Retinal pigment epithelial cell (primary cell): ENCODE data around the gene ECEL1.

Experiments used
- DNase-seq: peaks from one replicate; pipeline ENCODE4 v3.0.0-alpha.2; 2010; ENCODE audit warnings: low read depth
- H3K4me3 ChIP-seq: 2 replicates; pipeline ENCODE4 v1.5.1; 2011; ENCODE audit warnings: mild to moderate bottlenecking, low read length, control low read depth, moderate library complexity
- CTCF ChIP-seq: conservative IDR thresholded peaks from 2 replicates; pipeline ENCODE4 v1.5.1; 2011; ENCODE audit warnings: low read depth, low read length, control low read depth, inconsistent platforms

The ECEL1 gene

DNA sequence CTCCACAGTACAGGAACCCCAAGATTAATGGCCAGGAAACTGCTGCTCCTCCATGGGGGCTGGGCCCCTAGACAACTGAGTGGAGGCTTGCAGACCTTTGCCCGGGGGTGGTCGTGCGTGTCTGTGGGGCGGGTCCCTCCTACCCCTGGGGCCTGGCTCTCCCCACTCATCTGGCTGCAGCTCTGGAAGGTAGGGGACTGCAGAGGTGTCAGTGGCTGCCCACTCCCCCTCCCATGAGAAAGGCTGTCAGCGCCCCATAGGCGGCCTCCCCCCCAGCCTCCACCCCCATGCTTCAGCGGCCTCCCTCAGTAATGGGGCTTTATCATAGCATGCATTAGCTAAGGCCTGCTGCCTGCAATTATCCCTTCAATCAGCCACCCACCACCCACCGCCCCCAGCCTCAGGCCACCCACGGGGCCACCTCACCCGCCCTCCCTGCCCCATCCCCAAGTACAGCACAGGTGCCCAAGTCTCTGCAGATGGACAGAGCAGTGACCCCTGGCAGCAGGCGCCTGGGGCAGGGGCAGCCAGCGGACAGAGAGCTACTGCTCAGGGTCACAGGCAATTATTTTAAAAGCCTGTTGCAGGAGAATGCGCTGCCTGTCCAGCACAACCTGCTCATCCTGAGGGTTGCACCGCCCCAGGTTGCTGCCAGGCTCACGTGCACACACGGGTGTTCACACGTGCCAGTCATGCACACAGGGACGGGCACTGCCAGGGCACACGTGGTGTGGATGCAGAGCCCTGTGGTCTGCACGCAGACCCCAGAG is 9.1 kb upstream of the ECEL1 start:
- no peak overlapping the region for H3K4me3 ChIP-seq
- no peak for TF ChIP-seq CTCF
- no peak for DNase-seq

GRCh38 chr2:232495292-232495691 is 7.7 kb upstream of the ECEL1 start:
- no peak overlapping the region for H3K4me3 ChIP-seq
- DNase-seq: no peak

GRCh38 chr2:232494542-232494941 is 6.9 kb upstream of the ECEL1 start:
- H3K4me3 ChIP-seq: no peak overlapping the region
- no peak for DNase-seq
- no peak for TF ChIP-seq CTCF

More at GRCh38 chr2:232495292-232495691, 7.7 kb upstream of the ECEL1 start:
- TF ChIP-seq CTCF: no peak

DNA sequence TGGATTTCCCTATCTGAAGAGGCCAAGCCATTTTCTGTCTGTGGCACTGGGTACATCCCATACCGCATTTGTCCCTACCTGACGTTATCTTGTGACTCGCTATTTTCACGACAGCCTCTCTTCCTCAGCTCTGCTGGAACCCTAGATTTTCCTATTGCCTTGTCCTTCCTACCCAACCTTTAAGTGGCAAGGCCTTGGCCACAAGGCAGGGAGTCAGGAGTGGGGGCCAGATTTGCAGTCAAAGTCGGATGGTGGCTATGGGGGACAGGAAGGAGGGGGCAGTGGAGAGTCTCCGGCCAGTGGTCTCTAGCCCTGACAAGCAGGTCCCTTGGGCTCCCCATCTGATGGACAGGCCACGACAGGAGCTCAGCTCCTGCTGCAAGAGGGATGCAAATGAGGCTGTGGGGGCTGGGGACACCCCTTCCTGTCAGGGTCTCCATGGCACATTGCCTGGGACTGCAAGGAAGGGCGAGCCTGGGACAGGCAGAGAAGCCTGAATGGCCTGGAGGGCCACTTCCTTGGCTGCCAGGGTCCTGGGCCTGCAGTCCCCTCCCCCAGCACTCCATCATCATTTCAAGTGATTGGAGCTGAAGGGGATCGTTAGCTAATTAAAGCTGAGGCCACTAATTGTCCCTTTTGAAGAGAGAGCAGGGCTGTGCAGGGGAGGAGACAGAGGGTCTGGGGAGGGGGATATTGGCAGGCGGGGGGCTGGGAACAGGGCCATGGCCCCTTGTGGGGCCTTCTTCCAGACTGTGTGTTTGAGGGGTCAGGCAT is 6.3 kb upstream of the ECEL1 start:
- no peak for DNase-seq
- TF ChIP-seq CTCF: no peak
- no peak overlapping the region for H3K4me3 ChIP-seq

DNA sequence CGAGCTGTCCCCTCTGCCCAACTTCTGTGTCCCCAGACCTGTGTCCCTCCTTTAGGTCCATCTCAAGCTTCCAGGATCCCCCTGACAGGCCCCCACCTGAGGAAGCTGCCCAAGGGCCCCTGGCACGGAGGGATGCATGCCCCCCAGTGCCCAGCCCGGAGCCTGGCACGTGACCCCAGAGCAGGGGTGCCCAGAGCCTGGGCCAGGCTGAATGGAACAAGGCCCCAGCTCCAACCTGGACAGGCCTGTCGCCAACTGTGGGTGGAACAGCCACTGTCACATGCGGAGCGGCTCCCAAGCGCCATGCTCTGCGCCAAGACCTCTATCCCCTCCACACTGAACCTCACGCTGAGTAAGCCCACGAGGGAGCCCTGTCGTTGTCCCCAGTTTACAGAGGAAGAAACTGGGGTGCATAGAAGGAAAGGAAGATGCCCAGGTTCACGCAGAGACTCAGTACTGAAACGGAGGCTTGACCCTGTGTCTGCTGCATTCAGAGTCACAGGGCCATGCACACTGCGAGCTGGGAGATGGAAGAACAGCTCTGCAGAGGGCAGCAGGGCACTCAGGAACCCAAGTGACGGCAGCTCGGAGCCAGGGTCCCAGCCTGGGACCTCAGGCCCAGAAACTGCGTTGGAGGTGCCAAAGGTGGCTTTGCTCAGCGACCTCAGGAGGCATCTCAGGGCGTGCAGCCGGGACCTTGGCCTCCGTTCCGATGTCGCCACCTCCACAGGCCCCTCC is 5.5 kb upstream of the ECEL1 start:
- no peak for TF ChIP-seq CTCF
- no peak for DNase-seq
- H3K4me3 ChIP-seq: no peak overlapping the region

DNA sequence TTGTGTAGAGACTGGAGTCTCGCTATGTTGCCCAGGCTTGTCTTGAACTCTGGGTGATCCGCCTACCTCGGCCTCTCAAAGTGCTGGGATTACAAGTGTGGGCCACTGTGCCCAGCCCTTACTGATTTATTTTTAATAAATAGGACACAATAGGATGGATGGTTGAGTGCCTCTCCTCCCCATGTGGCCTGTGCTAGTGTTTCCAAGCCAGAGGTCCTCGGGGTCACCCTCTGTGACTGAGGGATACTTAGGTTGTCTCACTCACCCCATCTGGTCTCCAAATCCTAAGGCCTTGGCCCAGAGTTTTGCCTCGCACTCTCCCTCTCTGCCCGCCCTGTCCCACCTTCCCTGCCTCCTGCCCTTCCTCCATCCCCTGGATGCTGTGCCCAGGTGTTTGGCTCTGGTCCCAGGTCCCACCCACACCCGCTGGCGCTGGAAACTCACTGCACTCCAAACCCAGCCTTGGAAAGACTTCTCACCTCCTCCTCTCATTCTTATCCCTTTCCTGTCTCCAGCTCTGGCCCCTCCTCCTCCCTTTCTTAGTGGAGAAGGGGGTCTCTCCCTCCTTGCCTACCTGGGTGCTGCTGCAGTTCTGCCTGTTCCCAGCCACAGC is 4.7 kb upstream of the ECEL1 start:
- DNase-seq: no peak
- no peak overlapping the region for H3K4me3 ChIP-seq
- TF ChIP-seq CTCF: no peak
